Right lobe of liver (tissue), 6 donors: ENCODE results near the gene ANKFN1. TPM values are rescaled to one million over a fixed set of nuclear protein-coding genes. Genes with fewer than 3 reads are reported as not detected.

Source experiments
- ATAC-seq, 4 donors: fragments of 200-7000 bp; cut with Tn5 transposase; one replicate each; pipeline ENCODE4 v1.9.1; 2020; ENCODE audit warnings: mild to moderate bottlenecking in 4 of 4, moderate library complexity in 4 of 4
- DNase-seq, 3 donors: peaks; one replicate each; pipeline ENCODE4 v3.0.0-alpha.2; 2020
- H3K27ac ChIP-seq, 3 donors: fragments of 200-600 bp; one replicate each; pipeline ENCODE4 v1.8.0; 2022
- H3K27me3 ChIP-seq, 2 donors: fragments of 200-600 bp; one replicate each; pipeline ENCODE4 v1.8.0; 2022
- H3K36me3 ChIP-seq, 4 donors: fragments of 200-600 bp; sonication (generic) in 1 of 4; one replicate each; pipeline versions ENCODE4 v1.5.1 to v1.8.0; 2017 to 2022; ENCODE audit warnings: control low read depth in 1 of 4
- H3K4me1 ChIP-seq, 4 donors: fragments of 200-600 bp; sonication (generic) in 1 of 4; one replicate each; pipeline versions ENCODE4 v1.5.1 to v1.8.0; 2017 to 2022; ENCODE audit warnings: control low read depth in 1 of 4
- H3K4me3 ChIP-seq, 3 donors: fragments of 200-600 bp; one replicate each; pipeline ENCODE4 v1.8.0; 2022
- H3K9me3 ChIP-seq, 4 donors: fragments of 200-600 bp; sonication (generic) in 1 of 4; one replicate each; pipeline versions ENCODE4 v1.5.1 to v1.8.0; 2017 to 2022; ENCODE audit warnings: control low read depth in 1 of 4
- CTCF ChIP-seq, 4 donors: fragments of 200-600 bp in 3 of 4; fragments of 450-650 bp in 1 of 4; IDR thresholded peaks; one replicate each; pipeline versions ENCODE4 v1.5.1 to v1.8.0; 2016 to 2022; ENCODE audit warnings: antibody characterized with exemption in 4 of 4, mild to moderate bottlenecking in 2 of 4
- POLR2A ChIP-seq: fragments of 450-650 bp; IDR thresholded peaks from one replicate; pipeline ENCODE4 v1.6.1; 2017; ENCODE audit warnings: antibody characterized with exemption, mild to moderate bottlenecking
- WGBS: methylation state at CpG from one replicate; pipeline ENCODE4 v1.1.6; 2018; ENCODE audit warnings: low coverage, low lambda C conversion rate; ENCODE audit not compliant: insufficient coverage; ENCODE audit errors: missing lambda C conversion rate; 5-methylcytosine and 5-hydroxymethylcytosine counted together
- intact Hi-C, 2 donors: fragments of 100-400 bp; cut with DNase I; formaldehyde crosslinking; loops; one replicate each; pipeline versions ENCODE4 v1.11.2 to v1.14.1; 2022
- total RNA-seq, 6 experiments: library from RNA; depleted of rRNA in 2 of 6; stranded (reverse); fragments of >200 nt in 2 of 6; fragmentation: NEBNext Ultra II Directional in 3 of 6; extraction: Animal tissue kit (Norgen Biotek cat#: 25700) in 3 of 6; gene quantifications; one replicate each; pipeline versions ENCODE4 v1.1.0 to v1.2.4, GENCODE V29; 2016 to 2023
- donor health status: DM: no; HTN: yes; CAD: no.
- donor health status: DM: no; HTN: no; CAD: no.
- donor health status: DM: no; HTN: no; CAD: no.
- donor health status: DM: no; HTN: yes; CAD: no.
- donor health status: DM: no; HTN: yes; CAD: no.

Gene ANKFN1
- total RNA-seq, 6 experiments from 2014 or later = 0.11 TPM; not detected in 5

- no peak overlapping the region for H3K27ac ChIP-seq
- H3K27me3 ChIP-seq = no peaks in the 10 kb centered on the region
- H3K36me3 ChIP-seq = no peaks in the 10 kb centered on the region
- no peaks in the 10 kb centered on the region for H3K9me3 ChIP-seq
- intact Hi-C loops = no loop called here
- H3K4me3 ChIP-seq = no peak overlapping the region
- H3K4me1 ChIP-seq = no peaks in the 10 kb centered on the region
- WGBS = 65% methylated on average over 8 of the region's 8 CpGs
- no peak for ATAC-seq
- DNase-seq = no peak
- TF ChIP-seq POLR2A (no peak), CTCF (IDR thresholded peaks at IDR 0.05) (no peak)
Measured at GRCh38 chr17:56165072-56165641, 11.9 kb downstream of the ANKFN1 start.

- Histone ChIP-seq H3K4me3 (no peak overlapping the region), H3K9me3 (no peaks in the 10 kb centered on the region), H3K4me1 (no peaks in the 10 kb centered on the region), H3K36me3 (no peaks in the 10 kb centered on the region), H3K27ac (no peak overlapping the region), H3K27me3 (no peaks in the 10 kb centered on the region)
- WGBS = 60% methylated on average over 1 of the region's 2 CpGs
- intact Hi-C loops = no loop called here
- ATAC-seq (no peak), DNase-seq (no peak)
- no peak for TF ChIP-seq CTCF (IDR thresholded peaks at IDR 0.05)
- no peak for TF ChIP-seq POLR2A
Measured at GRCh38 chr17:56167491-56167890, 14.2 kb downstream of the ANKFN1 start.

- intact Hi-C loops = no loop called here
- H3K9me3 ChIP-seq = no peaks in the 10 kb centered on the region
- H3K27me3 ChIP-seq = no peaks in the 10 kb centered on the region
- H3K36me3 ChIP-seq = no peaks in the 10 kb centered on the region
- H3K4me3 ChIP-seq = no peak overlapping the region
- H3K4me1 ChIP-seq = no peaks in the 10 kb centered on the region
- no peak for DNase-seq
- no peak for ATAC-seq
- no peak overlapping the region for H3K27ac ChIP-seq
- TF ChIP-seq CTCF (IDR thresholded peaks at IDR 0.05) (no peak), POLR2A (no peak)
- 82% methylated on average over 3 of the region's 3 CpGs for WGBS
Measured at GRCh38 chr17:56169621-56170020, 16.3 kb downstream of the ANKFN1 start.

GRCh38 chr17:56171186-56171959, 18.1 kb downstream of the ANKFN1 start:
- intact Hi-C loops = no loop called here

More at GRCh38 chr17:56171186-56171959, 18.1 kb downstream of the ANKFN1 start:
- no peaks in the 10 kb centered on the region for H3K27me3 ChIP-seq
- no peak for TF ChIP-seq CTCF (IDR thresholded peaks at IDR 0.05)
- TF ChIP-seq POLR2A = no peak
- no peak for ATAC-seq
- no peak for DNase-seq
- H3K9me3 ChIP-seq = no peaks in the 10 kb centered on the region
- H3K36me3 ChIP-seq = no peaks in the 10 kb centered on the region
- H3K27ac ChIP-seq = no peak overlapping the region
- H3K4me1 ChIP-seq = no peaks in the 10 kb centered on the region
- H3K4me3 ChIP-seq = no peak overlapping the region
- whole genome bisulfite sequencing = 78% methylated on average over 1 of the region's 4 CpGs
